Measurements from ENCODE around the gene HAPLN3. TPM values are rescaled to one million over a fixed set of nuclear protein-coding genes. Genes with fewer than 3 reads are reported as not detected.

HAPLN3 gene
- total and polyA plus RNA-seq, 8 donors: 0.61 to 33.9 (median 6.4) TPM; not detected in 1

DNA sequence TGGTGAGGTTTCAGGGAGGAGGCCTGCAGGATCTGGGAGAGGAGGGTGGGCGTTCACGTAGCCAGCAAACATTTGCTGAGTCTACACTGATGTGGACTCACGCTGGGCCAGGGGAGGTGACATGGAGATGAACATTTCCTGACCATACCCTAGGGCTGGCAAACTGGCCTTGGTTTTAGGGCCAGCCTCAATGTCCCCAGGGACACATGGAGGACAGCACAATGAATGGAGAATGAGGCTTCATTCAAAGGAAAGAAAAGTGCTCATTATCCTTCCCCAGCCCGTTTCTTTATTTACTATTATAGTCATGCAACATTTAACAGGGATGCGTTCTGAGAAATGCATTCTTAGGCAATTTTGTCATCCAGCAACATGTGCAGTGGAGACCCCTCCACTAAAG is 65.3 kb downstream of the HAPLN3 start:
- Histone ChIP-seq H3K9me3 (no peaks in the 10 kb centered on the region), H3K36me3 (no peaks in the 10 kb centered on the region), H3K4me3 (no peak overlapping the region), H3K4me1 (no peaks in the 10 kb centered on the region), H3K27me3 (no peaks in the 10 kb centered on the region), H3K27ac (no peak overlapping the region)
- 51 to 65% (median 61%) methylated on average over 5 of the region's 5 CpGs for WGBS, 5 donors
- no peak for DNase-seq
- TF ChIP-seq EP300 (IDR thresholded peaks at IDR 0.05): no peak
- no peak for TF ChIP-seq CTCF (IDR thresholded peaks at IDR 0.05)
- no peak for TF ChIP-seq POLR2A (IDR thresholded peaks at IDR 0.05)
- no peak for TF ChIP-seq POLR2AphosphoS5 (IDR thresholded peaks at IDR 0.05)
- intact Hi-C loops (cut with DNase I; ENCODE audit: low total_unique reads): no loop called here

- H3K27me3 ChIP-seq: no peaks in the 10 kb centered on the region
These were observed 66.6 kb downstream of the HAPLN3 start for GRCh38 chr15:88828791-88829190.

More at GRCh38 chr15:88828791-88829190, 66.6 kb downstream of the HAPLN3 start:
- no peak overlapping the region for H3K27ac ChIP-seq
- 71 to 82% (median 75%) methylated on average over 5 of the region's 5 CpGs for WGBS, 5 donors
- H3K9me3 ChIP-seq: no peaks in the 10 kb centered on the region
- TF ChIP-seq EP300 (IDR thresholded peaks at IDR 0.05) (no peak), CTCF (IDR thresholded peaks at IDR 0.05) (no peak), POLR2A (IDR thresholded peaks at IDR 0.05) (no peak), POLR2AphosphoS5 (IDR thresholded peaks at IDR 0.05) (no peak)
- H3K4me1 ChIP-seq: no peaks in the 10 kb centered on the region
- no peak for DNase-seq
- H3K36me3 ChIP-seq: no peaks in the 10 kb centered on the region
- intact Hi-C loops (cut with DNase I; ENCODE audit: low total_unique reads): no loop called here
- no peak overlapping the region for H3K4me3 ChIP-seq

Other genes with a start within 250 kb of the HAPLN3 start
- gene ACAN, start 92.1 kb downstream of the HAPLN3 start, total RNA-seq: 1 to 10 TPM in 1 of 5 donors, under 1 TPM in 2, not detected in 2; under 0.01 to 2.0 (median 0.72) TPM
- gene ACAN, start 92.1 kb downstream of the HAPLN3 start, polyA plus RNA-seq: under 1 TPM in 1 of 3 donors, not detected in 2; 0.08 TPM
- 100 to 1,000 TPM in 3 of 5 donors, 10 to 100 TPM in 2; 64.3 to 380 (median 109) TPM for gene MFGE8, start 17.8 kb upstream of the HAPLN3 start, total RNA-seq
- gene MFGE8, start 17.8 kb upstream of the HAPLN3 start, polyA plus RNA-seq: 10 to 100 TPM; 39.3 to 62.2 (median 46.8) TPM
- gene ABHD2, start 192.9 kb upstream of the HAPLN3 start, total RNA-seq: 100 to 1,000 TPM in 4 of 5 donors, 10 to 100 TPM in 1; 16.5 to 192 (median 148) TPM
- gene ABHD2, start 192.9 kb upstream of the HAPLN3 start, polyA plus RNA-seq: 10 to 100 TPM in 1 of 3 donors, 1 to 10 TPM in 2; 5.1 to 16.9 (median 8.9) TPM